NCI-H2196 (cell line): ENCODE measurements around the gene NXPH4.

ENCODE experiments used
- DNase-seq: peaks from one replicate; lab custom pipeline; 2025; ENCODE audit not compliant: unreplicated experiment; lab: John Stamatoyannopoulos, UW

Gene NXPH4

GRCh38 chr12:57230381-57231155 is 14.0 kb downstream of the NXPH4 start:
- no peak for DNase-seq

GRCh38 chr12:57231276-57232021 is 14.9 kb downstream of the NXPH4 start:
- no peak for DNase-seq

- no peak for DNase-seq
These were observed 15.7 kb downstream of the NXPH4 start for GRCh38 chr12:57232156-57232756.

GRCh38 chr12:57233357-57234232 is 17.0 kb downstream of the NXPH4 start:
- DNase-seq, result no peak

GRCh38 chr12:57234233-57234570 is 17.6 kb downstream of the NXPH4 start:
- DNase-seq, result no peak

- DNase-seq, result no peak
These were observed 18.0 kb downstream of the NXPH4 start for GRCh38 chr12:57234571-57235016.

GRCh38 chr12:57235017-57235727 is 18.6 kb downstream of the NXPH4 start:
- no peak for DNase-seq

- no peak for DNase-seq
These were observed 19.1 kb downstream of the NXPH4 start for GRCh38 chr12:57235728-57236131.

GRCh38 chr12:57236201-57236924 is 19.8 kb downstream of the NXPH4 start:
- no peak for DNase-seq

- no peak for DNase-seq
These were observed 20.5 kb downstream of the NXPH4 start for GRCh38 chr12:57236925-57237595.

GRCh38 chr12:57237596-57237931 is 21.0 kb downstream of the NXPH4 start:
- no peak for DNase-seq

GRCh38 chr12:57237932-57238853 is 21.6 kb downstream of the NXPH4 start:
- no peak for DNase-seq

- peak; percentile 93 for DNase-seq
These were observed 22.4 kb downstream of the NXPH4 start for GRCh38 chr12:57238854-57239554.

- no peak for DNase-seq
These were observed 23.0 kb downstream of the NXPH4 start for GRCh38 chr12:57239587-57240065.

GRCh38 chr12:57240066-57240921 is 23.7 kb downstream of the NXPH4 start:
- DNase-seq, result peak; percentile 77

- DNase-seq, result no peak
These were observed 24.4 kb downstream of the NXPH4 start for GRCh38 chr12:57240926-57241401.
